HG03442 (cell line): ENCODE measurements around the gene MAST2.
"Not testable (repeated sequence)": the region's sequence is repeated elsewhere in the genome, so short reads cannot be mapped to it uniquely, and the experiment has no call there.

Source experiments
- ATAC-seq: cut with Tn5 transposase; IDR thresholded peaks from one replicate; pipeline ENCODE4 v1.9.1; 2021; ENCODE audit warnings: mild to moderate bottlenecking, moderate library complexity; ENCODE audit not compliant: unreplicated experiment

Gene MAST2

DNA sequence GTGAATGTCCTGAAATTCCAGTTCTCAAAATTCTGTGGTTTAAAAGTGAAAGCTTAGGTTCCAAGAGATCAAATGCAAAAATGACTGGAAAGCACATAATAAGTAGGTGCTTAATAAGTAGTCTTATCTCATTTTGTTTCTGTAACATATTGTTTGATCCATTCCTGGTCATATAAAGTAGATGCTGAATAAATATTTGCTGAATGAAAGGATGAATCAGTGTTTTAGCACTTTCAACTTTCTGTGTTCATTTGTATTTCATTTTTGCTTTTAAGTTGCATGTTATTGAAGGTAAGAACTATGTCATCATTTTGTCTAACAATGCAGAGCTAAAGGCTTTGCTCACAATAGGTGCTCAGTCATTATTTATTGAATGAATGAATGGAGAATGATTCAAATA lies 6.3 kb downstream of the MAST2 start:
- no peak for ATAC-seq

- no peak for ATAC-seq
Observed at GRCh38 chr1:45814776-45815175, 11.4 kb downstream of the MAST2 start.

DNA sequence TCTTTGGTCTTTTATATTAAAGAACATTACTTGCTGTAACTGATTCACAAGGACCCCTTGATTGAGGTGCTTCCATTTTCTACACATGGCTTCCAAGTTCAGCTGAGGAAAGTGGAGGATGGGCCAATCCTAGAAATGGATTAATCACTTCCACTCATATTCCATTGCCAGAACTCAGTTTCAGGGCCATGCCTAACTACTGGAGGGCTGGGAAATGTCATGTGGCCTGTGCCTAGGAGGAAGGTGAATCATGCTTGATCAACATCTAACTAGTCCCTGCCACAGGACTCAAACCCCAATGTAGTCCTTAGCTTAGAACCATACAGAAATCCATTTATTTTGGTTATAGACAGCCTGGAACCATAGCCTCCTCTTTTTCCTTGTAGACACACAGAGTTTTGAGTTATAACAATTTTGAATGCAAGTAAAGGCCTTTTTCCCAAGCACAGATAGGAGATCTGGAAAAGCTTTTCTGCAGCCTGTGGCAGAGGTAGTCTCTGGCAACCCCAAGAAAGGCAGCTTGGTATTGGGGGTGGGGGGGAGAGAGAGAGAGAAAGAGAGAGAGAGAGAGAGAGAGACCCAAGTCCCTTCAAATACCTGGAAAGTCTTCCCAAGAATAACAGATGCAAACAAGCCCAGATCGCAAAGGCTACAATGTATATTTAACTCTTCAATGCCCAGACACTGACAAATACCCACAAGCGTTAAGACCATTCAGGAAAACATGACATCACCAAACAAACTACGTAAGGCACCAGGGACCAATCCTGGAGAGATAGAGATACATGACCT lies 12.5 kb downstream of the MAST2 start:
- ATAC-seq, result no peak

DNA sequence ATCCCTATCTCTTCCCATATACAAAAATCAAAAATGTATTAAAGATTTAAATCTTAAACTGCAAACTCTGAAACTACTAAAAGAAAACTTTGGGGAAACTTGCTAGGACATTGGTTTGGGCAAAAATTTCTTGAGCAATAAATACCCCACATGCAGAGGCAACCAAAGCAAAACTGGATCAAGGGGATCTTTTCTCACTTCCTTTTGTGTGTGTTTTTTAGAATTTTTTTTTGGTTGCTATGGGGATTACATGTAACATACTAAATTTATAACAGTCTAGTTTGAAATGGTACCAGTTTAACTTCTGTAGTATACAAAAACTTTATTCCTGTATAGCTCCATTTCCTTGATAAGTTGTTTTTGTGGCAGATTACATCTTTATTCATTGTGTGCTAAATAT lies 16.8 kb downstream of the MAST2 start:
- ATAC-seq, result no peak

DNA sequence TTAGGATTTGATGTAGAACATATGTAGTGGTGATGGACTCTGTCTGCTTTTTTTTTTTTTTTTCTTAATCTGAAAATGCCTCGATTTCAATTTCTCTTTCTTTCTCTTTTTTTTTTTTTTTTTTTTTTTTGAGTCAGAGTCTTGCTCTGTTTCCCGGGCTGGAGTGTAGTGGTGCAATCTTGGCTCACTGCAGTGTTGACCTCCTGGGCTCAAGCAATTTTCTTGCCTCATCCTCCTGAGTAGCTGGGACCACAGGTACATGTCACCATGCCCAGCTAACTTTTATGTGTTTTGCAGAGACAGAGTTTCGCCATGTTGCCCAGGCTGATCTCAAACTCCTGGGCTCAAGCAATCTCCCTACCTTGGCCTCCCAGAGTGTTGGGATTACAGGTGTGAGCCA lies 17.4 kb downstream of the MAST2 start:
- ATAC-seq, result no peak

GRCh38 chr1:45822644-45823043 lies 19.2 kb downstream of the MAST2 start:
- ATAC-seq, result no peak

DNA sequence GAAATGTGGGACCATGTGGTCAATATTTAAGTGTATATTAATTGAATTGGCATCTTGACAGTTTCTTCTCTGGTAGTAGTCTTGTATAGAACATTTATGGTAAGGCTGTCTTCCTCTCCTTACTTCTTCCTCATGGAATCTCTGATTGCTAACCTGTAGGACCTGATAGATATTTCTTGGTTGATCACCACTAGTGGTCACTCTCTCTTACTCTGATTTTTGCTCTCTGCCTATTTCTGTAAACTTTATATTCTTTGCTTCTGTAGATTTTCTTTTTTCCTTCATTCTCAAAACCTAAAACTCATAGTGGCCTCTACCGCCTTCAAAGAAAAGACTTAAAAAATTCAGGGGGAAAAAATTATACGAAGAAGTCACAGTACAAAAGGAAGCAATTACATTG lies 21.2 kb downstream of the MAST2 start:
- no peak for ATAC-seq

GRCh38 chr1:45827256-45827655 lies 23.8 kb downstream of the MAST2 start:
- no peak for ATAC-seq

DNA sequence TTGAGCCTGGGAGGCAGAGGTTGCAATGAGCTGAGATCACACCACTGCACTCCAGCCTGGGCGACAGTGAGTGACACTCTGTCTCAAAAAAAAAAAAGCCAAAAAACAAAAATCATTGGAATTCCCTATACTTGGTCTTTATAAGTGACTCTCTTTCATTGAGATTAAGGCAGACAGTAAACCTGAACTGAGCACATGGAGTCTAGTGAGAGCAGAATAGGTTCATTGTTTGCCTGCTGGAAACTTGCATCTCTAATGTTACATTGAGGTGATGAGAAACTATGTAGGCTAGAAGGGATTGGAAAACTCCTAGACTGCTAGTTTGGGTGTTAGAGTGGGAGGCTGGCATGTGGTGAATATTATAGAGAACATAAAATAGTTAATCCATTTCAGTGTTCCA lies 25.4 kb downstream of the MAST2 start:
- ATAC-seq, result no peak

GRCh38 chr1:45833361-45833760 lies 29.9 kb downstream of the MAST2 start:
- ATAC-seq, result no peak

GRCh38 chr1:45834689-45835088 lies 31.3 kb downstream of the MAST2 start:
- ATAC-seq, result no peak

GRCh38 chr1:45836451-45836850 lies 33.0 kb downstream of the MAST2 start:
- ATAC-seq, result no peak

DNA sequence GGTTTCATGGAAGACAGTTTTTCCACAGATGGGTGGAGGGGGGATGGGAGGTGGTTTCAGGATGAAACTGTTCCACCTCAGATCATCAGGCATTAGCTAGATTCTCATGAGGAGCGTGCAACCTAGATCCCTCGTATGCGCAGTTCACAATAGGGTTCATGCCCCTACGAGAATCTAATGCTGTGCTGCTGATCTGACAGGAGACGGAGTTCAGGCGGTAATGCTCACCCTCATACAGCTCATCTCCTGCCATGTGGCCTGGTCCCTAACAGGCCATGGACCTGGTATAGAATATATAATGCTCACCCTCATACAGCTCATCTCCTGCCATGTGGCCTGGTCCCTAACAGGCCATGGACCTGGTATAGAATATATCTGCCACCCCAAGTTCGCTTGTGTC lies 33.4 kb downstream of the MAST2 start:
- not testable (repeated sequence) for ATAC-seq

- ATAC-seq, result not testable (repeated sequence)
Observed at GRCh38 chr1:45838322-45838721, 34.9 kb downstream of the MAST2 start.

DNA sequence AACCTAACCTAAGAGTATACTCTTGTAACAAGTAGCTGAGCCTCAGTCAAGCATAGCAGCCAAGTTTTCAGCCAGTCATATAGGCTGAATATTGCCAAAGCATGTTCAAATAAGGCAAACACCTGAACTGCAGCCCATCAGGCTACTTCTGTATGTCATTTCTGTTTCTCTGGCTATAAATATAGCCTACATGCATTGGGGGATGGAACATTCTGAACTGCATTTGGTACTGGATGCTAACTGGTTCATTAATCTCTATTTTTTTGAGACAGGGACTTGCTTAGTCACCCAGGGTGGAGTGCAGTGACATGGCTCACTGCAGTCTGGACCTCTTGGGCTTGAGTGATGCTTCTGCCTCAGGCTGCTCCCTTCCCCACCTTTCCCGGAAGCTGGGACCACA lies 37.3 kb downstream of the MAST2 start:
- no peak for ATAC-seq

DNA sequence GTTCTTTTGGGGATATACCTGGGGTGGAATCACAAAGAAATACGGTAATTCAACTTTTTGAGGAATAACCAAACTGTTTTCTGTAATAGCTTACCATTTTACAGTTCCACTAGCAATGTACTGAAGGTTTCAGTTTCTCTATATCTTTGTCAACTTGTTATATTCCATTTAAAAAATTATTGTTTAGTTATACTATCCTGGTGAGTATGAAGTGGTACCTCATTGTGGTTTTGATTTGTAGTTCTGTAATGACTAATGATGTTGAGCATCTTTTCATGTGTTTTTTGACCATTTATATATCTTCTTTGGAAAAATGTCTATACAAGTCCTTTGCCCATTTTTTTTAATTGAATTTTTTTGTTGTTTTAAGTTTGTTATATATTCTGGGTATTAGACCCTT lies 39.4 kb downstream of the MAST2 start:
- ATAC-seq, result no peak

- no peak for ATAC-seq
Observed at GRCh38 chr1:45843474-45843905, 40.1 kb downstream of the MAST2 start.

GRCh38 chr1:45844000-45844399 lies 40.6 kb downstream of the MAST2 start:
- ATAC-seq, result not testable (repeated sequence)

- ATAC-seq, result no peak
Observed at GRCh38 chr1:45846931-45847330, 43.5 kb downstream of the MAST2 start.

GRCh38 chr1:45848097-45848496 lies 44.7 kb downstream of the MAST2 start:
- ATAC-seq, result no peak

- no peak for ATAC-seq
Observed at GRCh38 chr1:45848714-45849113, 45.3 kb downstream of the MAST2 start.

DNA sequence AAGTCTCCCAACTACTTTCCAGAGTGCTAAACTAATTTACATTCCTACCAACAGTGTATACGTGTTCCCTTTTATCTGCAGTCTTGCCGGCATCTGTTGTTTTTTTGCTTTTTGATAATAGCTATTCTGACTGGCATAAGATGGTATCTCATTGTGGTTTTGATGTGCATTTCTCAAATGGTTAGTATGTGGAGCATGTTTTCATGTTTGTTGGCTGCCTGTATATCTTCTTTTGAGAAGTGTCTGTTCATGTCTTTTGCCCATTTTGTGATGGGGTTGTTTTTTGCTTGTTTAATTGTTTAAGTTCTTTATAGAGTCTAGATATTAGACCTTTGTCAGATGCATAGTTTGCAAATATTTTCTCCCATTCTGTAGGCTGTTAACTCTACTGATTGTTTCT lies 46.6 kb downstream of the MAST2 start:
- ATAC-seq, result no peak

DNA sequence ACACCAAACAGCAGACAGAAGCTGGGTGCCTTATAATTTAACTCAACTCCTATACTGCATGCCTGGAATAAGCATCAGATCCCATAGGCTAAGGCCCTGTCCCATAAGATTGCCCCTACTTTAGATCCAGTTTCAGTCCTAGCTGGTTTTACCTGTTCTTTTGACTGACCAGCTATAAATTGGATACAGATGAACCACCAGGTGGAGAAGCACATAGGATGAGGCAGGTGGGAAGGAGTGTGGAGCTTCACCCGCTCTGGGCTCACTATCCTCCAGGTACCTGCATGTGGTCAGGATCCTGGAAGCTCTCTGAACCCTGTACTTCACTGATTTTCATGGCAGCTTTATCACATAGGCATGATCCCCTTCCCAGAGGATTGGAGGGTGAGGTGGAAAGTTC lies 51.3 kb downstream of the MAST2 start:
- no peak for ATAC-seq
